Ishikawa (cell line): ENCODE measurements around the gene LYPD3.

Source experiments
- CEBPB ChIP-seq: IDR thresholded peaks from 2 replicates; pipeline ENCODE4 v1.6.1; 2012
- CREB1 ChIP-seq: IDR thresholded peaks from 2 replicates; pipeline ENCODE4 v1.6.1; 2012; ENCODE audit warnings: low read depth
- EGR1 ChIP-seq: IDR thresholded peaks from 2 replicates; pipeline ENCODE4 v1.6.1; 2012
- EP300 ChIP-seq: IDR thresholded peaks from 2 replicates; pipeline ENCODE4 v1.6.1; 2012; ENCODE audit warnings: borderline replicate concordance
- FOXM1 ChIP-seq: IDR thresholded peaks from 2 replicates; pipeline ENCODE4 v1.6.1; 2012; ENCODE audit warnings: low read depth, borderline replicate concordance
- MAX ChIP-seq: IDR thresholded peaks from 2 replicates; pipeline ENCODE4 v1.6.1; 2012
- NFIC ChIP-seq: IDR thresholded peaks from 2 replicates; pipeline ENCODE4 v1.6.1; 2012
- RAD21 ChIP-seq: IDR thresholded peaks from 2 replicates; pipeline ENCODE4 v1.6.1; 2012; ENCODE audit warnings: low read depth
- REST ChIP-seq: IDR thresholded peaks from 2 replicates; pipeline ENCODE4 v1.6.1; 2012; ENCODE audit warnings: low read depth, mild to moderate bottlenecking
- TAF1 ChIP-seq: IDR thresholded peaks from 2 replicates; pipeline ENCODE4 v1.6.1; 2012; ENCODE audit warnings: low read depth, mild to moderate bottlenecking
- TCF12 ChIP-seq: IDR thresholded peaks from 2 replicates; pipeline ENCODE4 v1.6.1; 2012; ENCODE audit warnings: low read depth
- USF1 ChIP-seq: IDR thresholded peaks from 2 replicates; pipeline ENCODE4 v1.6.1; 2012
- YY1 ChIP-seq: IDR thresholded peaks from 2 replicates; pipeline ENCODE4 v1.6.1; 2012; ENCODE audit warnings: low read depth
- ZBTB7A ChIP-seq: IDR thresholded peaks from 2 replicates; pipeline ENCODE4 v1.6.1; 2012; ENCODE audit warnings: low read depth

LYPD3 gene

GRCh38 chr19:43504426-43505185, 39.2 kb upstream of the LYPD3 start, which contains the start of gene PHLDB3:
Gene PHLDB3, minus strand, starts transcription at chr19:43504746. Its CDS starts 628 bp downstream, at chr19:43504118.
- TF ChIP-seq EP300 (0 out of 2 replicates have a peak, but pooled peaks have one; percentile 9), ZBTB7A (peak; percentile 71), MAX (peak; percentile 71), CREB1 (no peak), TAF1 (no peak), REST (no peak), TCF12 (peak; percentile 32; the same call in 1 of the 2 replicates)

- TF ChIP-seq RAD21 (no peak), TAF1 (0 out of 2 replicates have a peak, but pooled peaks have one; percentile 28), TCF12 (no peak), YY1 (peak; percentile 33; the same call in 1 of the 2 replicates), REST (no peak), MAX (no peak), CEBPB (no peak), ZBTB7A (peak; percentile 94; the same call in 1 of the 2 replicates), NFIC (no peak), FOXM1 (no peak), EP300 (no peak), USF1 (no peak), CREB1 (no peak), EGR1 (no peak)
These were observed 38.4 kb upstream of the LYPD3 start for GRCh38 chr19:43503501-43504425.

GRCh38 chr19:43502419-43502976, 37.1 kb upstream of the LYPD3 start:
- no peak for TF ChIP-seq USF1
- TF ChIP-seq CEBPB = no peak
- TF ChIP-seq TCF12 = no peak
- no peak for TF ChIP-seq NFIC
- TF ChIP-seq REST = no peak
- TF ChIP-seq TAF1 = no peak
- no peak for TF ChIP-seq MAX
- no peak for TF ChIP-seq EGR1
- TF ChIP-seq FOXM1 = no peak
- no peak for TF ChIP-seq CREB1
